Measurements from ENCODE around the gene KLHL29.

Gene KLHL29

DNA sequence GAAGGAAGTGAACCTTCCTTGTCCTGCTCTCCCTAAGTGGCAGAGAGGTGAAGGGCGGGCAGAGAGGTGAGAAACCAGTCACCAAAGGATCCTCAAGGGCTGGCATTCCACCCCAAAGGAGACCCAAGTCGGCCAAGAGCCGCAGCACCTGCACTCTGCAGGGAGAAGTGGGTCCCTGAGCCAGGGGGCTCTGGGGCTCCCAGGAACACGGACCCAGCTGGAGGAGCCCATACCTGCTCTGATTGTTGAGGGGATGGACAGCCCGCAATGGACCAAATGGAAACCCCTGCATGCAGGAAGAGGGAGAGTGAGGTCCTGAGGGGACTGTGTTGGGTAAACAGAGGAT lies 308.6 kb downstream of the KLHL29 start:
- TF ChIP-seq, protein P1, sequence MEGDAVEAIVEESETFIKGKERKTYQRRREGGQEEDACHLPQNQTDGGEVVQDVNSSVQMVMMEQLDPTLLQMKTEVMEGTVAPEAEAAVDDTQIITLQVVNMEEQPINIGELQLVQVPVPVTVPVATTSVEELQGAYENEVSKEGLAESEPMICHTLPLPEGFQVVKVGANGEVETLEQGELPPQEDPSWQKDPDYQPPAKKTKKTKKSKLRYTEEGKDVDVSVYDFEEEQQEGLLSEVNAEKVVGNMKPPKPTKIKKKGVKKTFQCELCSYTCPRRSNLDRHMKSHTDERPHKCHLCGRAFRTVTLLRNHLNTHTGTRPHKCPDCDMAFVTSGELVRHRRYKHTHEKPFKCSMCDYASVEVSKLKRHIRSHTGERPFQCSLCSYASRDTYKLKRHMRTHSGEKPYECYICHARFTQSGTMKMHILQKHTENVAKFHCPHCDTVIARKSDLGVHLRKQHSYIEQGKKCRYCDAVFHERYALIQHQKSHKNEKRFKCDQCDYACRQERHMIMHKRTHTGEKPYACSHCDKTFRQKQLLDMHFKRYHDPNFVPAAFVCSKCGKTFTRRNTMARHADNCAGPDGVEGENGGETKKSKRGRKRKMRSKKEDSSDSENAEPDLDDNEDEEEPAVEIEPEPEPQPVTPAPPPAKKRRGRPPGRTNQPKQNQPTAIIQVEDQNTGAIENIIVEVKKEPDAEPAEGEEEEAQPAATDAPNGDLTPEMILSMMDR (IDR thresholded peaks at IDR 0.05; ENCODE audit: low read depth, low read length): no peak
- TF ChIP-seq POLR2A (IDR thresholded peaks at IDR 0.05; ENCODE audit: extremely low read depth, insufficient read length) (no peak), MYC (IDR thresholded peaks at IDR 0.05; ENCODE audit: low read depth, low read length) (no peak)
- TF ChIP-seq, protein P2, sequence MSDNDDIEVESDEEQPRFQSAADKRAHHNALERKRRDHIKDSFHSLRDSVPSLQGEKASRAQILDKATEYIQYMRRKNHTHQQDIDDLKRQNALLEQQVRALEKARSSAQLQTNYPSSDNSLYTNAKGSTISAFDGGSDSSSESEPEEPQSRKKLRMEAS (IDR thresholded peaks at IDR 0.05; ENCODE audit: low read depth, low read length): no peak
- DNase-seq (ENCODE audit: low read depth): no peak
- H3K4me3 ChIP-seq (ENCODE audit: low read depth, low read length): no peak overlapping the region

DNA sequence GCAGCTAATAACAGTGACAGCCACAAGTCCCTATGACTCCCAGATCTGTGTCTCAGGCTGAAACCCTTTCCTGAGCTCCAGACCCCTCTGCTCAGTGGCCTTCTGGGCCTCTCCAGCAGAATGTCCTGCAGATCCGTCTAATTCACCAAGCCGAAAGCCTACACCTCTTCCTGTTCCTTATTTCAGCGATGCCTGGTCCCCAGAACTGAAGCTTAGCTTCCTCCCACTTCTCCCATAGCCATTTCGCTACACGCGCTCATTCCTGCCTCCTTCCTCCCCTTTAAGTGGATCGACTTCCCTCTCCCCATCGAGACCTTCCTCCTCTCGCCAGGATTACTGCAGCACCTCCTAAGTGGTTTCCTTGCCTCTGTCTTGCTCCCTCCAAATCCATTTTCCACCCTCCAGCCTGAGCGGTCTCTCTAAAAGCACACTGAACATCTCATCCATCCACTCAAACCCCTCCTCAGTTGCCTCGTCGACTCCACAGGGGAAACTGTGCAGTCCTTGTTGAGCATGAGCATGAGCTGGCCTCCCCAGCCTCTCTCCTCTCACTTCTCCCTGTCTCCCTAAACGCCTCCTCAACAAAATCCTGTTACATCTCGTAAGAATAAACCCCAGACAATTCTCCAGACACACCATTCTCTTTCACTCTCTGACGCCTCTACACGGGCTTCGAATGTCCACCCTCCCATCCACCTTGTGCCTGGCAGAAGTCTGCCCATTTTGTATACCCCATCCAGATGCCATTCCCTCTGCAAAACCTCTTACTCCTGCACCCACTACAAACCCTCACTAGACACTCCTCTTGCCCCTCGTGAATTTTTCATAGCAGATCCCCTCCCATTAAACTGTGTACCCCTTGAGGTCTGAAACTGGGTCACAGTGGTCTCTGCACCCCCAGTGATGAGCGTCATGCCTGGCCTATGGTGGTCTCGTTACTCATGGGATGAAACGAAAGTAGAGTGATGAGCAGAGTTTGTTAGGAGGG lies 309.4 kb downstream of the KLHL29 start:
- DNase-seq (ENCODE audit: low read depth): no peak
- H3K4me3 ChIP-seq (ENCODE audit: low read depth, low read length): no peak overlapping the region
- TF ChIP-seq POLR2A (IDR thresholded peaks at IDR 0.05; ENCODE audit: extremely low read depth, insufficient read length): no peak
- TF ChIP-seq, protein P1 (IDR thresholded peaks at IDR 0.05; ENCODE audit: low read depth, low read length): no peak
- no peak for TF ChIP-seq MYC (IDR thresholded peaks at IDR 0.05; ENCODE audit: low read depth, low read length)
- TF ChIP-seq, protein P2 (IDR thresholded peaks at IDR 0.05; ENCODE audit: low read depth, low read length): no peak

DNA sequence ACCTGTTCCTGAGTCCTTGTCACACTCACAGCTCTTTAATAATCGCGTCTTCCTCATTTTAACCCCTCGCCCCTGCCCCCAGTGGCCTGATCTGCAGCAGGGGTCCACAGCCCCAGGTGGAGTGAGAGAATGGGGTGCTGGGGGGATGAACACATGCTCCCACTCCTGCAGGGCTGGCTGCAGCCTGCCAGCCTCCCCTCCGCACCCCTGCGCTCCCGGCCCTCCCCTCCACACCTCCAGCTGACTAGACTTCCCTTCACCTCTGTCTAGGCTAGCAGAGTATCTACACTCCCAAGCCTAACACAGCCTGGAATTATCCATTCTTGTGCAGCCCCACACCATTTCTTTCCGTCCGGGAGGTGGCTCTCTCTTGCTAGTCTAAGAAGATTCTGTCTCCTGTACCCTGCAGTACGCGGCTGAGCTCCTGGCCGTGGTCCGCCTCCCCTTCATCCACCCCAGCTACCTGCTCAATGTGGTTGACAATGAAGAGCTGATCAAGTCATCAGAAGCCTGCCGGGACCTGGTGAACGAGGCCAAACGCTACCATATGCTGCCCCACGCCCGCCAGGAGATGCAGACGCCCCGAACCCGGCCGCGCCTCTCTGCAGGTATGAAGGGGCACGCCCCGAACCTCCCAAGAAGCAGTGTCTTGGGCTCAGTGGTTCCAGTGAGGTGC lies 310.4 kb downstream of the KLHL29 start:
- TF ChIP-seq, protein P1 (IDR thresholded peaks at IDR 0.05; ENCODE audit: low read depth, low read length): no peak
- TF ChIP-seq, protein P2 (IDR thresholded peaks at IDR 0.05; ENCODE audit: low read depth, low read length): no peak
- TF ChIP-seq POLR2A (IDR thresholded peaks at IDR 0.05; ENCODE audit: extremely low read depth, insufficient read length) (no peak), MYC (IDR thresholded peaks at IDR 0.05; ENCODE audit: low read depth, low read length) (no peak)
- no peak overlapping the region for H3K4me3 ChIP-seq (ENCODE audit: low read depth, low read length)
- no peak for DNase-seq (ENCODE audit: low read depth)

DNA sequence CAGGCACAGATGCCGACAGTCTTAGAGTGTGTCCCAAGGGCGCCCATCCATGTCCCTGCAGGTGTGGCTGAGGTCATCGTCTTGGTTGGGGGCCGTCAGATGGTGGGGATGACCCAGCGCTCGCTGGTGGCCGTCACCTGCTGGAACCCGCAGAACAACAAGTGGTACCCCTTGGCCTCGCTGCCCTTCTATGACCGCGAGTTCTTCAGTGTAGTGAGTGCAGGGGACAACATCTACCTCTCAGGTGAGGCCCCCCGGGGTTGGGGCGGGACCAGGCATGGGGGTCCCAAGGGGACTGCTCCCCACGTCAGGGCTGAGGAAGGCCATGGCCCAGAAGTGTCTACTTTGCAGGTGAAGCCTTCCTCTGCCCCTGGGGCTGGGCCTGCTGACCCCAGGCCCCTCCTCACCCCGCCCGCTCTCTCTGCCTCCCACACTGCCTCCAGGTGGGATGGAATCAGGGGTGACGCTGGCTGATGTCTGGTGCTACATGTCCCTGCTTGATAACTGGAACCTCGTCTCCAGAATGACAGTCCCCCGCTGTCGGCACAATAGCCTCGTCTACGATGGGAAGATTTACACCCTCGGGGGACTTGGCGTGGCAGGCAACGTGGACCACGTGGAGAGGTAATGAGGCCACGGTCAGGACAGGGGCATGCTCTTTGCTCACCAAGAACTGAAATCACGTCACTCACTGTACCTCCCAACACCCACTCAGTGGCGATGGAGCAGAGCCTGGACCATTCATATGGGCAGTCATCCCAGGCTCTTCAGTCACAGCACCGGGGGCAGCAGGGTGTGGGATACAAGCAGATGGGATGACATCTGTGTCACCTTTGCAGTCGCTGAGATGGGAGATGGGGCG lies 311.1 kb downstream of the KLHL29 start:
- DNase-seq (ENCODE audit: low read depth): no peak
- no peak for TF ChIP-seq POLR2A (IDR thresholded peaks at IDR 0.05; ENCODE audit: extremely low read depth, insufficient read length)
- TF ChIP-seq, protein P2 (IDR thresholded peaks at IDR 0.05; ENCODE audit: low read depth, low read length): no peak
- no peak for TF ChIP-seq MYC (IDR thresholded peaks at IDR 0.05; ENCODE audit: low read depth, low read length)
- TF ChIP-seq, protein P1 (IDR thresholded peaks at IDR 0.05; ENCODE audit: low read depth, low read length): no peak
- no peak overlapping the region for H3K4me3 ChIP-seq (ENCODE audit: low read depth, low read length)

DNA sequence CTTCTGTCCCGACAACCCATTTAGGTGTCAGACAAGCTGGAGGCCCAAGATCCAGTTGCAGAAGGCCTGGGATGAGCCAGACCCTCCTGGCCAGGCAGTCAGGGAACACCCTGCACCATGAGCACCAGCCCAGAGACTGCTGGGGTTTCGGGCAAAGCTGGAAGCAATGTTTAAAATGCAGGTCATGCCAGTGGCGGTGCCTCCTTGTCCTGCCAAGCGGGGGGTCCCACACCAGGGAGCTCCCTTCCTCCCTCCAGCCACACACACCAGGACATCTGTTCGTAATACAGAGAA lies 311.7 kb downstream of the KLHL29 start:
- H3K4me3 ChIP-seq (ENCODE audit: low read depth, low read length): no peak overlapping the region
- DNase-seq (ENCODE audit: low read depth): no peak
- TF ChIP-seq MYC (IDR thresholded peaks at IDR 0.05; ENCODE audit: low read depth, low read length) (no peak), POLR2A (IDR thresholded peaks at IDR 0.05; ENCODE audit: extremely low read depth, insufficient read length) (no peak)
- TF ChIP-seq, protein P2 (IDR thresholded peaks at IDR 0.05; ENCODE audit: low read depth, low read length): no peak
- TF ChIP-seq, protein P1 (IDR thresholded peaks at IDR 0.05; ENCODE audit: low read depth, low read length): no peak

Data from NB4 (cell line).